Endodermal cell (in vitro differentiated cells): Measurements from ENCODE around the gene HSD17B7. TPM values are rescaled to one million over a fixed set of nuclear protein-coding genes. Genes with fewer than 3 reads are reported as not detected.

Experiments
- DNase-seq: peaks from one replicate; pipeline ENCODE4 v3.0.0-alpha.2; 2017
- H3K27ac ChIP-seq: 2 replicates; pipeline ENCODE4 v1.5.1; 2013; ENCODE audit warnings: mild to moderate bottlenecking, low read depth, low read length, moderate library complexity
- H3K27me3 ChIP-seq: 2 replicates; pipeline ENCODE4 v1.6.1; 2013; ENCODE audit warnings: mild to moderate bottlenecking, low read length, moderate library complexity; ENCODE audit not compliant: insufficient read depth, control insufficient read depth, poor library complexity, severe bottlenecking
- H3K36me3 ChIP-seq: 2 replicates; pipeline ENCODE4 v1.7.0; 2013; ENCODE audit warnings: mild to moderate bottlenecking, low read length, moderate library complexity; ENCODE audit not compliant: control insufficient read depth, insufficient read depth
- H3K4me1 ChIP-seq: one replicate; pipeline ENCODE4 v1.7.0; 2013; ENCODE audit warnings: low read length; ENCODE audit not compliant: control insufficient read depth, insufficient read depth
- H3K4me3 ChIP-seq: 2 replicates; pipeline ENCODE4 v1.5.1; 2013; ENCODE audit warnings: mild to moderate bottlenecking, low read length, moderate library complexity
- H3K9ac ChIP-seq: 2 replicates; pipeline ENCODE4 v1.6.1; 2013; ENCODE audit warnings: mild to moderate bottlenecking, low read length, moderate library complexity; ENCODE audit not compliant: poor library complexity, severe bottlenecking; ENCODE audit errors: extremely low read depth
- H3K9me3 ChIP-seq: 2 replicates; pipeline ENCODE4 v1.6.1; 2013; ENCODE audit warnings: mild to moderate bottlenecking, low read length, moderate library complexity; ENCODE audit not compliant: control insufficient read depth
- H3K27ac Mint-ChIP-seq: 2 replicates; pipeline ENCODE4 v1.8.0; 2020; ENCODE audit warnings: mixed read lengths
- H3K27me3 Mint-ChIP-seq: 2 replicates; pipeline ENCODE4 v1.8.0; 2021; ENCODE audit warnings: mild to moderate bottlenecking, mixed read lengths; ENCODE audit not compliant: insufficient read depth
- H3K36me3 Mint-ChIP-seq: 2 replicates; pipeline ENCODE4 v1.8.0; 2020; ENCODE audit warnings: low read depth, mixed read lengths
- H3K4me1 Mint-ChIP-seq: 2 replicates; pipeline ENCODE4 v1.8.0; 2020; ENCODE audit warnings: mixed read lengths
- H3K4me3 Mint-ChIP-seq: 2 replicates; pipeline ENCODE4 v1.8.0; 2020; ENCODE audit warnings: mild to moderate bottlenecking, moderate library complexity, mixed read lengths
- H3K9me3 Mint-ChIP-seq: 2 replicates; pipeline ENCODE4 v1.8.0; 2020; ENCODE audit warnings: mild to moderate bottlenecking, mixed read lengths
- WGBS, 2 experiments: methylation state at CpG; one replicate each; pipeline versions ENCODE4 v1.1.5 to v1.1.7; 2013; ENCODE audit warnings: missing lambda C conversion rate in 2 of 2, mixed read lengths in 1 of 2; ENCODE audit not compliant: insufficient coverage in 1 of 2, insufficient read length in 1 of 2; 5-methylcytosine and 5-hydroxymethylcytosine counted together
- total RNA-seq, 2 donors: library from RNA; stranded (reverse); fragmentation: NEBNext Ultra II Directional in 1 of 2; extraction: Animal tissue kit (Norgen Biotek cat#: 25700) in 1 of 2; gene quantifications; 2 replicates in 1 of 2; 3 replicates in 1 of 2; pipeline ENCODE4 v1.2.1, GENCODE V29; 2021
- TF ChIP-seq, protein P1 (sequence below): fragments of 200-600 bp; sonication (generic); conservative IDR thresholded peaks from 2 replicates; pipeline ENCODE4 v1.5.0; 2021; ENCODE audit warnings: antibody characterized with exemption, mild to moderate bottlenecking

The HSD17B7 gene
- total RNA-seq, 2 donors from 2014 or later, result 30.0 to 33.2 TPM

DNA sequence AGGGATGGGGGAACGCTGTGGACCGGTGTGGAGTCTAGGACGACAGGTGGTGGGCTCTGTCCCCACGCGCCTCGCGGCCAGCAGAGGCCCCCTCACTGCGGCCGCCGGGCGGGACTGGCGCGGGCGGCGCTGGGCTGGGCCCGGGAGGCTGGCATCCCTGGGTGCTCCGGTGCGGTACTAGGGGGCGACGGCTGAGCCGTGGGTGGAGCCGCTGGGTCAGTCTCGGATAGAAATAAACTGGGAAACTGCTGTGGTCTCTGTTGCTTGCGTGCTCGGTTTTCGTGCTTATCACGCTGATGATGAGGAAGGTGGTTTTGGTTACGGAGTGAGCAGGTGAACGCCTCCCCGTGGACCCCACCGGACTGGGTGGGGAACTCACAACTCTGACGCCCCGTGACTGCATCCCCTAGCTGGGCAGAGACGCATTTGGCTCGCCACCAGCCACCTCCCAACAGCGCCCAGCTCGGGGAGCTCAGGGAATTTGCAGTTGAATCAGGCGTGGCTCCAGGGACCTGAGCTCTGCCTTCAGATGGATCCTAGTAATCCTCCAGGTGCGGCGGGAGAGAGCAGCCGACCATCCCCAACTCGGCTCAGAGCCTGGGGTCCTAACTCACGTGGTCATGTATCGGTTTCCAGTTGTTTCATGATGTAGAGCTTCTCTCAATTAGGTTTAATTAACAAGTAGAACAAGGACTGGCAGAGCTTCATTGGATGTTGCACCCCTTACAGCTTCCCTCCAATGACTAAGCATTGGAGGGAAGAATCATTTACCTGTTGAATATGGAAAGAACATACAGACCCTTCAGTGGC, 32.1 kb downstream of the HSD17B7 start:
- no peak overlapping the region for H3K27ac Mint-ChIP-seq
- H3K9me3 ChIP-seq, result no peaks in the 10 kb centered on the region
- H3K4me3 Mint-ChIP-seq, result peak overlapping the region; percentile 62
- TF ChIP-seq, protein P1, sequence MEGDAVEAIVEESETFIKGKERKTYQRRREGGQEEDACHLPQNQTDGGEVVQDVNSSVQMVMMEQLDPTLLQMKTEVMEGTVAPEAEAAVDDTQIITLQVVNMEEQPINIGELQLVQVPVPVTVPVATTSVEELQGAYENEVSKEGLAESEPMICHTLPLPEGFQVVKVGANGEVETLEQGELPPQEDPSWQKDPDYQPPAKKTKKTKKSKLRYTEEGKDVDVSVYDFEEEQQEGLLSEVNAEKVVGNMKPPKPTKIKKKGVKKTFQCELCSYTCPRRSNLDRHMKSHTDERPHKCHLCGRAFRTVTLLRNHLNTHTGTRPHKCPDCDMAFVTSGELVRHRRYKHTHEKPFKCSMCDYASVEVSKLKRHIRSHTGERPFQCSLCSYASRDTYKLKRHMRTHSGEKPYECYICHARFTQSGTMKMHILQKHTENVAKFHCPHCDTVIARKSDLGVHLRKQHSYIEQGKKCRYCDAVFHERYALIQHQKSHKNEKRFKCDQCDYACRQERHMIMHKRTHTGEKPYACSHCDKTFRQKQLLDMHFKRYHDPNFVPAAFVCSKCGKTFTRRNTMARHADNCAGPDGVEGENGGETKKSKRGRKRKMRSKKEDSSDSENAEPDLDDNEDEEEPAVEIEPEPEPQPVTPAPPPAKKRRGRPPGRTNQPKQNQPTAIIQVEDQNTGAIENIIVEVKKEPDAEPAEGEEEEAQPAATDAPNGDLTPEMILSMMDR, result peak; percentile 22
- H3K4me1 ChIP-seq, result peaks cover 8% of the 10 kb centered on the region
- peak; percentile 91 for DNase-seq
- H3K4me1 Mint-ChIP-seq, result peaks cover 18% of the 10 kb centered on the region
- H3K9ac ChIP-seq, result no peak overlapping the region
- H3K36me3 Mint-ChIP-seq, result no peaks in the 10 kb centered on the region
- peaks cover 12% of the 10 kb centered on the region for H3K27me3 Mint-ChIP-seq
- H3K27me3 ChIP-seq, result peaks cover 14% of the 10 kb centered on the region
- WGBS, 2 experiments, result 6 to 20% methylated on average over 7 to 44 of the region's 44 CpGs
- H3K36me3 ChIP-seq, result no peaks in the 10 kb centered on the region
- H3K4me3 ChIP-seq, result peak overlapping the region; percentile 76
- H3K9me3 Mint-ChIP-seq, result no peaks in the 10 kb centered on the region
- H3K27ac ChIP-seq, result no peak overlapping the region

DNA sequence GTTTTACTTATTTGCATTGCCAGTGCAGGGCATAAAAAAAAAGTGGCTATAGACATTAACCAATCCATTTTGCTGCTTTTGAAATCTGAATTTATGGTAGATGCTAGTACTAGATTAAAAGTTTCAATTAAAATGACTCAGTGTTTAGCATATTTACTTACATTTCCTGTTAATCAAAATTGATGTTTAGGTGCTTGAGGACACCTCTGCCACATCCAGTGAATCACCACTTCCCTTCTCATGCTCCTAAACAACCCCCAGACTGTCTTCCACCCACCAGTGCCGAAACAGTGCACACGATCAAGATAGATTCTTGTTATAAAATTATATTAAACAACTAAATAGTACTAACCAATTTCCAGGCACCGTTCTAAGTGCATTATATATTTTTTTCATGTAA, 32.7 kb downstream of the HSD17B7 start:
- Mint-ChIP-seq H3K36me3 (no peaks in the 10 kb centered on the region), H3K4me3 (peak overlapping the region; percentile 62)

DNA sequence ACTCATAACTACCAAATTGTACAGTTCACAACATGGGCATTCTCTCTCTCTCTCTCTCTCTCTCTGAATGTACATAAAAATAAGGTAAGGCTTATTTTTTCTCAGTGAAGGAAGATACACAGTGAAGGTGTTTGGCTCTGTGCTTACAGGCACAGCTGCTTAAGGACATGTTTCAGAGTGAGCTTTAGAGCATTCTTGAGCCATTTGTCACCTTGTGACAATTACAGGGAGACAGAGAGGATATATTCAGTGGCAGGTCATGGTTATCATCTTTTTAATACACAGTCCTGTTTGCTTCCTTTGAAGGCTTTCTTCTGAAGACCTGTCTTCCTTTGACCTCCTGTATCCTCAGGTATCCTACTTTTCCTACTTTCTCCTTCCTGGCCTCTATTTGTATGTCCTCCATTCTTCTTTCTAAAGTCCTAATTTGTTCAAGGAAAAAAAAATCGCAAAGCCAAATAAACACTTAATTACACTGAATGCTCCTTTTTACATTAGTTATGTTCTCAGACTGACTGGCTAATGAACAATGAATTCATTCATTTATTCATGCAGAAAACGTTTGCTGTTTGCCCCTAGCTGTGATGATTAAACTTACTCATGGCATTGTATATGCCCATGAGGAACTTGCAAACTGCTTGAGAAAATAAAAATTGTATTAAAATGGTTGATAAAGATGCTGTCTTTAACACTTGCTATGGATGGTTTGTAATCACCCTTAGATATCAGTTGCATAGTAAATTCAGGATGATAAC, 33.4 kb downstream of the HSD17B7 start:
- H3K4me3 ChIP-seq, result no peak overlapping the region
- Mint-ChIP-seq H3K4me1 (peaks cover 14% of the 10 kb centered on the region), H3K9me3 (no peaks in the 10 kb centered on the region), H3K4me3 (no peak overlapping the region), H3K36me3 (no peaks in the 10 kb centered on the region), H3K27ac (no peak overlapping the region), H3K27me3 (peaks cover 20% of the 10 kb centered on the region)
- WGBS, 2 experiments, result 68 to 92% methylated on average over 2 of the region's 2 CpGs
- peaks cover 8% of the 10 kb centered on the region for H3K4me1 ChIP-seq
- no peaks in the 10 kb centered on the region for H3K36me3 ChIP-seq
- no peak overlapping the region for H3K27ac ChIP-seq
- H3K9me3 ChIP-seq, result no peaks in the 10 kb centered on the region
- TF ChIP-seq, protein P1, result no peak
- DNase-seq, result no peak
- H3K9ac ChIP-seq, result no peak overlapping the region
- peaks cover 21% of the 10 kb centered on the region for H3K27me3 ChIP-seq

More for the DNA sequence above, 32.7 kb downstream of the HSD17B7 start:
- no peaks in the 10 kb centered on the region for H3K9me3 Mint-ChIP-seq
- peaks cover 13% of the 10 kb centered on the region for H3K27me3 Mint-ChIP-seq
- Histone ChIP-seq H3K36me3 (no peaks in the 10 kb centered on the region), H3K4me1 (peaks cover 8% of the 10 kb centered on the region), H3K27me3 (peaks cover 14% of the 10 kb centered on the region), H3K9me3 (no peaks in the 10 kb centered on the region), H3K9ac (no peak overlapping the region), H3K27ac (no peak overlapping the region), H3K4me3 (no peak overlapping the region)
- H3K4me1 Mint-ChIP-seq, result peaks cover 18% of the 10 kb centered on the region
- DNase-seq, result no peak
- TF ChIP-seq, protein P1, result no peak
- no peak overlapping the region for H3K27ac Mint-ChIP-seq
- 100% methylated on average over 2 of the region's 3 CpGs; no CpG with 5 or more reads in 1 of the 2 experiments for WGBS, 2 experiments
